K562 (cell line): ENCODE data around the gene ST3GAL3. TPM values are rescaled to one million over a fixed set of nuclear protein-coding genes. Genes with fewer than 3 reads are reported as not detected.

Experiments used
- CBFA2T3 ChIP-seq: fragments of 450-650 bp; IDR thresholded peaks from 2 replicates; pipeline ENCODE4 v1.6.1; 2017
- MAZ ChIP-seq, 2 experiments: fragments of 450-650 bp in 1 of 2; sonication (generic) in 1 of 2; formaldehyde crosslinking; IDR thresholded peaks in 1 of 2; conservative IDR thresholded peaks in 1 of 2; 2 replicates each; pipeline versions ENCODE4 v1.4.0 to v1.5.0; 2020; ENCODE audit warnings: mild to moderate bottlenecking in 1 of 2, missing genetic modification reagents in 1 of 2
- NRF1 ChIP-seq, 2 experiments: fragments of 450-650 bp; IDR thresholded peaks in 1 of 2; conservative IDR thresholded peaks in 1 of 2; 2 replicates each; pipeline ENCODE4 v1.6.1; 2014; ENCODE audit warnings: mild to moderate bottlenecking in 2 of 2
- POLR2G ChIP-seq: fragments of 200-400 bp; formaldehyde crosslinking; IDR thresholded peaks from 2 replicates; pipeline ENCODE4 v1.6.1; 2017; ENCODE audit warnings: low read depth, mild to moderate bottlenecking, antibody characterized with exemption, low read length, moderate library complexity
- PRDM10 ChIP-seq: fragments of 450-650 bp; IDR thresholded peaks from 2 replicates; pipeline ENCODE4 v1.6.1; 2018; ENCODE audit not compliant: partially characterized antibody
- TEAD4 ChIP-seq, 2 experiments: sonication (generic) in 1 of 2; formaldehyde crosslinking in 1 of 2; IDR thresholded peaks; 2 replicates each; pipeline versions ENCODE4 v1.6.1 to v1.8.0; 2012 to 2022; ENCODE audit warnings: borderline replicate concordance in 1 of 2, inconsistent platforms in 1 of 2, low read length in 1 of 2, mild to moderate bottlenecking in 1 of 2, missing genetic modification reagents in 1 of 2
- ZBTB7A ChIP-seq: IDR thresholded peaks from 2 replicates; pipeline ENCODE4 v1.6.1; 2011; ENCODE audit warnings: low read depth, mild to moderate bottlenecking, low read length, moderate library complexity, borderline replicate concordance; ENCODE audit not compliant: control insufficient read depth
- ZNF12 ChIP-seq: sonication (generic); formaldehyde crosslinking; IDR thresholded peaks from 2 replicates; pipeline ENCODE4 v1.4.0; 2020; ENCODE audit warnings: mild to moderate bottlenecking, missing genetic modification reagents
- ZNF263 ChIP-seq: sonication (generic); formaldehyde crosslinking; IDR thresholded peaks from 2 replicates; pipeline ENCODE4 v1.8.0; 2022; ENCODE audit warnings: mild to moderate bottlenecking, missing genetic modification reagents, borderline replicate concordance
- ZNF395 ChIP-seq: fragments of 200-800 bp; sonication (Bioruptor generic); IDR thresholded peaks from 2 replicates; pipeline ENCODE4 v1.6.1; 2017; ENCODE audit warnings: missing genetic modification characterization, missing compliant biosample characterization
- polyA plus RNA-seq, 8 experiments: library from polyadenylated mRNA; depleted of rRNA in 4 of 8; stranded (reverse) in 5 of 8; unstranded in 3 of 8; fragments of >200 nt; fragmentation: Nextera tagmentation in 2 of 8; fragmentation: Illumina TruSeq in 1 of 8; extraction: Ambion mirVana in 2 of 8; extraction: Trizol in 1 of 8; gene quantifications; 2 replicates each; pipeline versions ENCODE4 v1.2.1 to v1.2.3, GENCODE V29; 2011 to 2014; ENCODE audit warnings: inconsistent platforms in 1 of 8, missing spikeins in 1 of 8
- total RNA-seq, 7 experiments: library from RNA; depleted of rRNA in 6 of 7; stranded (reverse); fragments of >200 nt in 6 of 7; fragmentation: Illumina TruSeq in 2 of 7; extraction: Trizol in 2 of 7; gene quantifications; 2 replicates each; pipeline versions ENCODE4 v1.2.1 to v1.2.3, GENCODE V29; 2011 to 2021; ENCODE audit warnings: low replicate concordance in 1 of 7
- TF ChIP-seq, protein P1 (sequence below), 2 experiments: fragments of 450-650 bp; formaldehyde crosslinking in 1 of 2; IDR thresholded peaks; 2 replicates each; pipeline versions ENCODE4 v1.4.0 to v1.6.1; 2014 to 2020; ENCODE audit warnings: mild to moderate bottlenecking in 2 of 2, borderline replicate concordance in 1 of 2, low read depth in 1 of 2

Gene ST3GAL3
- total and polyA plus RNA-seq, 9 of the 15 experiments (the other 6 are each of a cell fraction or from before 2014, with no cell fraction given) = 1.2 to 18.9 (median 11.0) TPM

DNA sequence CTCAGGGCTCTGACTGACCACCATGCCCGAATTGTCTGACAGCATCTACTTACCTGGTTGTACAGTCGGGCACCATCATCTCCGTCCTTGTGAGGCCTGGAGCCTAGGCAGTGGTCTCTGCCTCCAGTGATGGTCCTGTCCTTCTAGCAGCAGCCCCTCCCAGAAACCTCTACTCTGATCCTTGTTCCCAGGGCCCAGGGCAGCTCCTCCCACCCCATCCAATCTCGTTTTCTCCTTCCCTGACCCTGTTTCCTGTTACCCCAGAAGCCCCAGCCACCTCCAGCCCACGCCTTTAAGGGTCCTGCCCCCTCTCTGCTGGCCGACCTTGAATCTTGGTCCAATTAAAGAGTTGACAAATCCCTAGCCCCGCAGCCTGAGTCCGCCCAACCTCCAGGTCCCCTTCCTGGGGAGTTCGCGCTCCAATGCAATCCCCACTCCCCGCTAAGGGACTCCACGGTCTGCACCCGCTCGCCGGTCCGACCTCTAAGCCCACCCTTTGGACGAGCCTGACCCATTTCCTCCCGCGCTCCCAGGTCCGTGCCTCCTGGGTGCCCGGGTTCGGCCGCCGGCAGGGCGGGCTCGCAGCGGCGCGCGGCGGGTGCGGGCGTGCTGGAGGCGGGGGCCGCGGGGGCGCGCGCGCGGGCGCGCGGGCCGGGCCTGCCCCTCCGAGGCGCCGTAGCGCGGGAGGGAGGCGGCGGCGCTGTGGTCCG, 271.4 kb downstream of the ST3GAL3 start, which contains the start of gene B4GALT2 (continued):
- TF ChIP-seq, protein P1, sequence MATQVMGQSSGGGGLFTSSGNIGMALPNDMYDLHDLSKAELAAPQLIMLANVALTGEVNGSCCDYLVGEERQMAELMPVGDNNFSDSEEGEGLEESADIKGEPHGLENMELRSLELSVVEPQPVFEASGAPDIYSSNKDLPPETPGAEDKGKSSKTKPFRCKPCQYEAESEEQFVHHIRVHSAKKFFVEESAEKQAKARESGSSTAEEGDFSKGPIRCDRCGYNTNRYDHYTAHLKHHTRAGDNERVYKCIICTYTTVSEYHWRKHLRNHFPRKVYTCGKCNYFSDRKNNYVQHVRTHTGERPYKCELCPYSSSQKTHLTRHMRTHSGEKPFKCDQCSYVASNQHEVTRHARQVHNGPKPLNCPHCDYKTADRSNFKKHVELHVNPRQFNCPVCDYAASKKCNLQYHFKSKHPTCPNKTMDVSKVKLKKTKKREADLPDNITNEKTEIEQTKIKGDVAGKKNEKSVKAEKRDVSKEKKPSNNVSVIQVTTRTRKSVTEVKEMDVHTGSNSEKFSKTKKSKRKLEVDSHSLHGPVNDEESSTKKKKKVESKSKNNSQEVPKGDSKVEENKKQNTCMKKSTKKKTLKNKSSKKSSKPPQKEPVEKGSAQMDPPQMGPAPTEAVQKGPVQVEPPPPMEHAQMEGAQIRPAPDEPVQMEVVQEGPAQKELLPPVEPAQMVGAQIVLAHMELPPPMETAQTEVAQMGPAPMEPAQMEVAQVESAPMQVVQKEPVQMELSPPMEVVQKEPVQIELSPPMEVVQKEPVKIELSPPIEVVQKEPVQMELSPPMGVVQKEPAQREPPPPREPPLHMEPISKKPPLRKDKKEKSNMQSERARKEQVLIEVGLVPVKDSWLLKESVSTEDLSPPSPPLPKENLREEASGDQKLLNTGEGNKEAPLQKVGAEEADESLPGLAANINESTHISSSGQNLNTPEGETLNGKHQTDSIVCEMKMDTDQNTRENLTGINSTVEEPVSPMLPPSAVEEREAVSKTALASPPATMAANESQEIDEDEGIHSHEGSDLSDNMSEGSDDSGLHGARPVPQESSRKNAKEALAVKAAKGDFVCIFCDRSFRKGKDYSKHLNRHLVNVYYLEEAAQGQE (IDR thresholded peaks at IDR 0.05; ENCODE audit: borderline replicate concordance) = no peak
- TF ChIP-seq, protein P1 (CRISPR knock-in tag; IDR thresholded peaks at IDR 0.05; ENCODE audit: low read depth) = no peak
- TF ChIP-seq TEAD4 (IDR thresholded peaks at IDR 0.05; ENCODE audit: low read length) = 0 out of 2 replicates have a peak, but pooled peaks have one; percentile 9
- no peak for TF ChIP-seq TEAD4 (CRISPR knock-in tag; IDR thresholded peaks at IDR 0.05; ENCODE audit: borderline replicate concordance)
- TF ChIP-seq POLR2G = peak; percentile 75
- peak; percentile 91 for TF ChIP-seq ZNF395 (CRISPR knock-in tag)
- TF ChIP-seq ZNF263 (CRISPR knock-in tag) = 0 out of 2 replicates have a peak, but pooled peaks have one; percentile 25
- 0 out of 4 replicates have a peak, but pooled peaks of 1 of the 2 experiments have one; percentile 27 for TF ChIP-seq MAZ (CRISPR knock-in tag; conservative IDR thresholded peaks at IDR 0.05 in 1 of 2, IDR thresholded peaks at IDR 0.05 in 1 of 2)
- TF ChIP-seq ZNF12 (CRISPR knock-in tag) = 0 out of 2 replicates have a peak, but pooled peaks have one; percentile 22
- TF ChIP-seq NRF1 (conservative IDR thresholded peaks at IDR 0.05 in 1 of 2, IDR thresholded peaks at IDR 0.05 in 1 of 2) = 0 out of 4 replicates have a peak, but pooled peaks of 1 of the 2 experiments have one; percentile 16
- TF ChIP-seq PRDM10 = peak; percentile 8
- TF ChIP-seq ZBTB7A = 0 out of 2 replicates have a peak, but pooled peaks have one; percentile 14
- peak; percentile 21; the same call in 1 of the 2 replicates for TF ChIP-seq CBFA2T3
